H1 (cell line): ENCODE measurements around the gene WTIP. TPM values are rescaled to one million over a fixed set of nuclear protein-coding genes. Genes with fewer than 3 reads are reported as not detected.

Experiments used
- CTCF ChIA-PET: fragments of 300-600 bp; sonication (Branson Sonifier 250); formaldehyde crosslinking; loops from one replicate; lab custom pipeline; 2021; ENCODE audit not compliant: partially characterized antibody; lab: Charles Lee
- POLR2A ChIA-PET: fragments of 300-600 bp; sonication (Branson Sonifier 250); formaldehyde crosslinking; loops from one replicate; lab custom pipeline; 2021; ENCODE audit warnings: inconsistent platforms; ENCODE audit not compliant: partially characterized antibody; lab: Charles Lee
- DNase-seq, 2 experiments: peaks; one replicate each; pipeline versions ENCODE4 v3.0.0 to v3.0.0-alpha.2; 2010 to 2022; ENCODE audit warnings: low spot score in 2 of 2, low read depth in 1 of 2, mixed read lengths in 1 of 2
- FAIRE-seq: peaks from 2 replicates; lab custom pipeline; 2011; peaks lifted over from hg19 to GRCh38; lab: Jason Lieb, UNC
- H2AFZ ChIP-seq: 2 replicates; pipeline ENCODE4 v1.8.1; 2012; ENCODE audit warnings: low read length, inconsistent platforms
- H2AK5ac ChIP-seq: 2 replicates; pipeline ENCODE4 v1.6.1; 2013; ENCODE audit warnings: low read depth, low read length
- H2BK120ac ChIP-seq: replicated peaks from 2 replicates; pipeline ENCODE3; 2013; ENCODE audit warnings: low read depth, low read length, inconsistent platforms
- H2BK12ac ChIP-seq: 2 replicates; pipeline ENCODE4 v1.6.1; 2013; ENCODE audit warnings: low read depth, low read length
- H2BK15ac ChIP-seq: 2 replicates; pipeline ENCODE4 v1.6.1; 2013; ENCODE audit warnings: low read length
- H2BK20ac ChIP-seq: 2 replicates; pipeline ENCODE4 v1.6.1; 2013; ENCODE audit warnings: low read length
- H2BK5ac ChIP-seq: 2 replicates; pipeline ENCODE4 v1.6.1; 2013; ENCODE audit warnings: low read depth, low read length
- H3K14ac ChIP-seq: 2 replicates; pipeline ENCODE4 v1.6.1; 2013; ENCODE audit warnings: inconsistent platforms; ENCODE audit not compliant: insufficient read length
- H3K18ac ChIP-seq: 2 replicates; pipeline ENCODE4 v1.6.1; 2013; ENCODE audit warnings: low read length; ENCODE audit errors: extremely low read depth
- H3K23ac ChIP-seq: 2 replicates; pipeline ENCODE4 v1.6.1; 2013; ENCODE audit warnings: inconsistent platforms; ENCODE audit not compliant: insufficient read length
- H3K23me2 ChIP-seq: 2 replicates; pipeline ENCODE4 v1.6.1; 2013; ENCODE audit warnings: low read depth, low read length
- H3K27ac ChIP-seq: 2 replicates; pipeline ENCODE4 v1.6.1; 2011; ENCODE audit warnings: low read depth, low read length, inconsistent platforms
- H3K27me3 ChIP-seq, 4 experiments: replicated peaks in 1 of 4; 1 replicate in 1 of 4; 2 replicates in 3 of 4; pipeline versions ENCODE4 v1.6.1 to v1.8.1; 2011 to 2013; ENCODE audit warnings: low read length in 3 of 4, mild to moderate bottlenecking in 3 of 4, inconsistent platforms in 2 of 4, mixed read lengths in 2 of 4, moderate library complexity in 1 of 4; ENCODE audit not compliant: control insufficient read depth in 3 of 4, insufficient read depth in 3 of 4; ENCODE audit errors: extremely low read depth in 1 of 4
- H3K36me3 ChIP-seq, 4 experiments: 2 replicates each; pipeline versions ENCODE4 v1.6.1 to v1.8.1; 2011 to 2013; ENCODE audit warnings: mild to moderate bottlenecking in 4 of 4, low read length in 3 of 4, moderate library complexity in 2 of 4, control low read depth in 1 of 4, inconsistent platforms in 1 of 4; ENCODE audit not compliant: insufficient read depth in 4 of 4, control insufficient read depth in 2 of 4
- H3K4ac ChIP-seq: replicated peaks from 2 replicates; pipeline ENCODE3; 2013; ENCODE audit warnings: low read length, low read depth, mixed read lengths, inconsistent platforms; ENCODE audit not compliant: insufficient read length
- H3K4me1 ChIP-seq, 4 experiments: replicated peaks in 1 of 4; 1 replicate in 1 of 4; 2 replicates in 3 of 4; pipeline versions ENCODE4 v1.6.1 to v1.8.1; 2011 to 2013; ENCODE audit warnings: low read length in 3 of 4, inconsistent platforms in 2 of 4, mixed read lengths in 1 of 4; ENCODE audit not compliant: insufficient read depth in 4 of 4, control insufficient read depth in 3 of 4
- H3K4me2 ChIP-seq, 2 experiments: 2 replicates each; pipeline versions ENCODE4 v1.6.1 to v1.8.1; 2011 to 2013; ENCODE audit warnings: low read depth in 2 of 2, low read length in 2 of 2, control low read depth in 1 of 2, inconsistent platforms in 1 of 2, mild to moderate bottlenecking in 1 of 2; ENCODE audit not compliant: insufficient read depth in 1 of 2
- H3K4me3 ChIP-seq, 4 experiments: fragments of 200-600, 300-600 bp in 1 of 4; sonication (generic), shearing (Covaris generic), sonication (Bioruptor Twin) in 1 of 4; 2 replicates each; pipeline versions ENCODE4 v1.5.1 to v1.8.1; 2011 to 2016; ENCODE audit warnings: low read length in 4 of 4, low read depth in 3 of 4, control low read depth in 2 of 4, inconsistent platforms in 2 of 4, mild to moderate bottlenecking in 2 of 4, mixed read lengths in 1 of 4, moderate library complexity in 1 of 4; ENCODE audit not compliant: insufficient read depth in 2 of 4; ENCODE audit errors: extremely low read depth in 1 of 4
- H3K56ac ChIP-seq: replicated peaks from 2 replicates; pipeline ENCODE3; 2013; ENCODE audit warnings: low read depth, mild to moderate bottlenecking, mixed read lengths, low read length, inconsistent platforms; ENCODE audit not compliant: insufficient read length
- H3K79me1 ChIP-seq: 2 replicates; pipeline ENCODE4 v1.6.1; 2013; ENCODE audit warnings: low read depth, low read length, control low read depth
- H3K79me2 ChIP-seq, 2 experiments: 2 replicates each; pipeline versions ENCODE4 v1.6.1 to v1.8.1; 2012 to 2013; ENCODE audit warnings: low read length in 2 of 2, mild to moderate bottlenecking in 2 of 2, inconsistent platforms in 1 of 2; ENCODE audit not compliant: insufficient read depth in 2 of 2, control insufficient read depth in 1 of 2
- H3K9ac ChIP-seq, 4 experiments: replicated peaks in 1 of 4; 1 replicate in 1 of 4; 2 replicates in 3 of 4; pipeline versions ENCODE4 v1.6.1 to v1.8.1; 2011 to 2013; ENCODE audit warnings: low read depth in 3 of 4, low read length in 3 of 4, control low read depth in 2 of 4, mild to moderate bottlenecking in 2 of 4, moderate library complexity in 2 of 4, inconsistent platforms in 1 of 4; ENCODE audit errors: extremely low read depth in 1 of 4
- H3K9me3 ChIP-seq, 2 experiments: 2 replicates each; pipeline versions ENCODE4 v1.6.1 to v1.8.1; 2012 to 2013; ENCODE audit warnings: mild to moderate bottlenecking in 2 of 2, moderate library complexity in 2 of 2, control low read depth in 1 of 2, inconsistent platforms in 1 of 2, low read depth in 1 of 2, low read length in 1 of 2, mixed read lengths in 1 of 2; ENCODE audit not compliant: insufficient read depth in 2 of 2
- H4K20me1 ChIP-seq, 2 experiments: replicated peaks in 1 of 2; 2 replicates each; pipeline versions ENCODE3 to v1.8.1; 2011 to 2013; ENCODE audit warnings: inconsistent platforms in 2 of 2, low read length in 2 of 2, mild to moderate bottlenecking in 1 of 2; ENCODE audit not compliant: insufficient read depth in 2 of 2, control insufficient read depth in 1 of 2
- H4K5ac ChIP-seq: 2 replicates; pipeline ENCODE4 v1.6.1; 2013; ENCODE audit warnings: low read length, low read depth, mixed read lengths, inconsistent platforms; ENCODE audit not compliant: insufficient read length
- H4K8ac ChIP-seq: 2 replicates; pipeline ENCODE4 v1.8.0; 2013; ENCODE audit warnings: mild to moderate bottlenecking, moderate library complexity, low read length, inconsistent platforms; ENCODE audit not compliant: insufficient read depth; ENCODE audit errors: extremely low read depth
- H4K91ac ChIP-seq: replicated peaks from 2 replicates; pipeline ENCODE3; 2013; ENCODE audit warnings: low read length, mixed read lengths, inconsistent platforms; ENCODE audit not compliant: insufficient read length
- ASH2L ChIP-seq: fragments of 200-600, 300-600 bp; sonication (generic); IDR thresholded peaks from one replicate; pipeline ENCODE4 v1.7.1; 2017; ENCODE audit warnings: low read length
- BACH1 ChIP-seq: IDR thresholded peaks from 2 replicates; pipeline ENCODE4 v1.6.1; 2012; ENCODE audit warnings: low read length, improper control_type of control experiment
- BRCA1 ChIP-seq: IDR thresholded peaks from 2 replicates; pipeline ENCODE4 v1.6.1; 2012; ENCODE audit warnings: low read depth, low read length, improper control_type of control experiment
- CHD1 ChIP-seq: IDR thresholded peaks from 2 replicates; pipeline ENCODE4 v1.6.1; 2012; ENCODE audit warnings: low read depth, low read length, improper control_type of control experiment
- CREB1 ChIP-seq: IDR thresholded peaks from 2 replicates; pipeline ENCODE4 v1.6.1; 2012; ENCODE audit warnings: inconsistent platforms
- NANOG ChIP-seq: IDR thresholded peaks from 2 replicates; pipeline ENCODE4 v1.6.1; 2011; ENCODE audit warnings: low read length, low read depth, mild to moderate bottlenecking, inconsistent platforms; ENCODE audit not compliant: insufficient read depth, poor library complexity, severe bottlenecking
- WGBS, 2 experiments: shearing (Covaris generic) in 1 of 2; methylation state at CpG; one replicate each; pipeline versions ENCODE4 v1.1.6 to v1.1.7; 2013 to 2015; ENCODE audit warnings: low lambda C conversion rate in 2 of 2, mixed read lengths in 2 of 2, inconsistent platforms in 1 of 2, low coverage in 1 of 2, missing lambda C conversion rate in 1 of 2; ENCODE audit not compliant: insufficient replicate concordance in 2 of 2, insufficient coverage in 1 of 2, insufficient read length in 1 of 2; ENCODE audit errors: extremely low coverage in 1 of 2, missing lambda C conversion rate in 1 of 2; 5-methylcytosine and 5-hydroxymethylcytosine counted together
- polyA plus RNA-seq, 7 experiments: library from polyadenylated mRNA; depleted of rRNA in 3 of 7; stranded (reverse) in 5 of 7; unstranded in 2 of 7; fragments of >200 nt in 5 of 7; fragments of 200-250 nt in 2 of 7; gene quantifications; 1 replicate in 5 of 7; 2 replicates in 1 of 7; 4 replicates in 1 of 7; pipeline versions ENCODE4 v1.2.1 to v1.2.3, GENCODE V29; 2011 to 2013; ENCODE audit warnings: missing spikeins in 2 of 7, mixed read lengths in 2 of 7
- total RNA-seq: library from RNA; stranded (reverse); fragmentation: NEBNext Ultra II Directional; extraction: Animal tissue kit (Norgen Biotek cat#: 25700); gene quantifications from 2 replicates; pipeline ENCODE4 v1.2.1, GENCODE V29; 2021
- TF ChIP-seq, protein P1 (sequence below): IDR thresholded peaks from 2 replicates; pipeline ENCODE4 v1.6.1; 2012; ENCODE audit warnings: inconsistent platforms

WTIP gene
- total and polyA plus RNA-seq, 2 of the 8 experiments (the other 6 are each of a cell fraction or from before 2014, with no cell fraction given) = 8.7 to 15.4 TPM

DNA sequence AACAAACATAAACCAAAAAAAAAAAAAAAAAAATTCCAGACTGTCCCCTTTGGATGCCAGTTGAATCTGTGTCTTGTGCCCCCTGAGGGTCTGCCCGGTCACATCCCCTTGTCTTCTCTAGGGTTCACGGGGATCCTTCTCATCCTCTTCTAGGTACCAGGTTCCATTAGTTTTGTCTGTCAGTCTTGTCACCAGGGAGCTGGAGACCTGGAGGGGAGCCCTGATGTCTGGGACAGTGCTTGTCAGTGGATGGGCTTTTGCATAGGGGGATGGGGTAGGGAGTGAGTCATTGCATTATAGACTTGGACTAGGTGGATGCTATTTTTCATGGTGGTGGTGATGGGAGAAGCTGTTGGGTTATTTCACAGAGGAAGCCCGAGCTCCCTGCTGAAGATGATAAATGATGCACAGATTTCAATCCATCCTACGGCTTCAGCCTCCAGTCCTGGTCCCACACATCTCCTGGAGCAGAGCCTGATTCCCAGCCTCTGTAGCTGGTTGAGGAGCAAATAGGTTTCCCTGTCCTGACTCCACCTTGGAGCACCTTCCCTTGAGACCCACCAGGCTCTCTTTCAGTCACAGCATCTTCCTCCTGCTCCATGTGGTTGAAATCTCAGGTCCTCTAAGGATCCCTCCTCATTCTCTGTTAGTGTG lies 26.0 kb downstream of the WTIP start:
- peak in 1 of 2 experiments; percentile 27 for DNase-seq

More for the DNA sequence above, 26.0 kb downstream of the WTIP start:
- H3K9me3 ChIP-seq = peaks cover 3 to 6% of the 10 kb centered on the region in 2 experiments; a peak in 3 of 4 replicates
- no peak overlapping the region for H3K14ac ChIP-seq
- no peak overlapping the region for H2BK5ac ChIP-seq
- no peaks in the 10 kb centered on the region for H3K79me2 ChIP-seq
- no peak overlapping the region; the same call in 1 of the 2 replicates for H4K8ac ChIP-seq
- H3K23me2 ChIP-seq = no peaks in the 10 kb centered on the region
- H3K79me1 ChIP-seq = no peaks in the 10 kb centered on the region
- no peaks in the 10 kb centered on the region for H3K27me3 ChIP-seq
- H2BK12ac ChIP-seq = no peak overlapping the region
- WGBS, 2 experiments = 95% methylated on average over 4 of the region's 4 CpGs; no CpG with 5 or more reads in 1 of the 2 experiments
- ChIA-PET POLR2A (interaction anchor here (0.8 to 2.3 kb wide), 5 partner anchors 22 to 80 kb away, joined by 3 to 6 read pairs (median 4); partner anchors contain the start of gene WTIP), CTCF (interaction anchor here (0.6 to 0.8 kb wide), 2 partner anchors 265 to 333 kb away, joined by 3 read pairs; no protein-coding TSS in a partner anchor)
- H3K18ac ChIP-seq = no peak overlapping the region
- no peak overlapping the region for H2BK120ac ChIP-seq
- H3K23ac ChIP-seq = no peak overlapping the region
- no peaks in the 10 kb centered on the region for H3K4me1 ChIP-seq
- no peak overlapping the region for H2BK20ac ChIP-seq
- no peaks in the 10 kb centered on the region for H4K20me1 ChIP-seq
- FAIRE-seq = no peak
- TF ChIP-seq ASH2L (no peak), CHD1 (no peak), CREB1 (no peak), BRCA1 (no peak), BACH1 (no peak), NANOG (no peak)
- TF ChIP-seq, protein P1, sequence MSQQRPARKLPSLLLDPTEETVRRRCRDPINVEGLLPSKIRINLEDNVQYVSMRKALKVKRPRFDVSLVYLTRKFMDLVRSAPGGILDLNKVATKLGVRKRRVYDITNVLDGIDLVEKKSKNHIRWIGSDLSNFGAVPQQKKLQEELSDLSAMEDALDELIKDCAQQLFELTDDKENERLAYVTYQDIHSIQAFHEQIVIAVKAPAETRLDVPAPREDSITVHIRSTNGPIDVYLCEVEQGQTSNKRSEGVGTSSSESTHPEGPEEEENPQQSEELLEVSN = no peak
- H4K5ac ChIP-seq = no peak overlapping the region
- no peak overlapping the region for H2BK15ac ChIP-seq
- no peak overlapping the region for H3K27ac ChIP-seq
- H2AK5ac ChIP-seq = no peak overlapping the region
- H3K56ac ChIP-seq = no peak overlapping the region
- H3K4me2 ChIP-seq = no peak overlapping the region
- H3K36me3 ChIP-seq = no peaks in the 10 kb centered on the region
- no peak overlapping the region for H3K4ac ChIP-seq
- H3K4me3 ChIP-seq = no peak overlapping the region
- H2AFZ ChIP-seq = no peak overlapping the region
- no peak overlapping the region for H3K9ac ChIP-seq
- H4K91ac ChIP-seq = no peak overlapping the region
